ENCODE measurements around the gene TTC9. TPM values are rescaled to one million over a fixed set of nuclear protein-coding genes. Genes with fewer than 3 reads are reported as not detected.
"Not testable (repeated sequence)": the region's sequence is repeated elsewhere in the genome, so short reads cannot be mapped to it uniquely, and the experiment has no call there.

TTC9 gene
- total and polyA plus RNA-seq, 2 donors (not counting 1 experiment from before 2014, with no cell fraction given) = 1.9 to 4.3 TPM

DNA sequence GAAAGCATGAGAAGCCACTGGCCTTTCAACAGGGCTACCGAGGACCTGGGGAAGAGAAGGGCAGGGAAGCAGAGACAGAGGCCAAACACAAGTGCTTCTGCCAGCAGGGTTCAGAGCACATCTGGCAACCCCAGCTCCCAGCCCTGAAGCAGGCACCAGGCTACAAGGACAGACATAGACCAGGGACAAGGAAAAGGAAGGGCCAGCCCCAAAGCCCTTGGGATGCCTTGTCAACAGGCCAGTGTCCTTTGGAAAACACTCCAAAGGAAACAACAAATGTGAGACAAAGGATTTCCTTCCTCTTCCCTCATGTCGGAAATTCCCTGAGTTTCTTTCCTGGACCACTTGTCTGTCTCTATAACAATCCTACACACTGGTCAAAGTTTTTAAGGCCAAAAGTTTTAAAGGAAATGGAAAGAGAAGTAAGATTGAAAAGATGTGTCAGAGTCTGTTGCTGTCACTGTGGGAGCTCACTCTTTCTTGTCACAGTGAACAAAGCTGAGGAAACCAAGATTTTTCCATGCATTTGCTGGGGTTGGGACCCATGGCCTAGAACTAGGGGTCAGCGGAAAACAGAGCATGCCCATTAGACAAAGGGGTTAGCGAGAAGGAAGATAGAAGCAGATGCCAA, 59.4 kb downstream of the TTC9 start:
- no peaks in the 10 kb centered on the region for H3K36me3 ChIP-seq (ENCODE audit: control insufficient read depth, insufficient read depth, low read length)
- no peaks in the 10 kb centered on the region for H3K27me3 ChIP-seq (ENCODE audit: control insufficient read depth, insufficient read depth, low read length)
- peaks cover 2% of the 10 kb centered on the region for H3K4me1 ChIP-seq (ENCODE audit: control insufficient read depth, extremely low read depth, insufficient read depth, low read length)
- no peaks in the 10 kb centered on the region for H3K79me2 ChIP-seq (ENCODE audit: control insufficient read depth, insufficient read depth, low read length)
- H2AFZ ChIP-seq (ENCODE audit: low read length) = no peak overlapping the region
- H4K20me1 ChIP-seq (ENCODE audit: control insufficient read depth, extremely low read depth, insufficient read depth, low read length) = no peaks in the 10 kb centered on the region
- no peak overlapping the region for H3K27ac ChIP-seq (ENCODE audit: insufficient read depth, low read length)
- H3K4me2 ChIP-seq (ENCODE audit: extremely low read depth, insufficient read depth, low read length) = no peak overlapping the region
- H3K9ac ChIP-seq (ENCODE audit: insufficient read depth, low read length) = no peak overlapping the region
- H3K9me3 ChIP-seq (ENCODE audit: control insufficient read depth, insufficient read depth, low read depth, low read length) = no peaks in the 10 kb centered on the region
- no peak for DNase-seq (ENCODE audit: low read depth in 2 of 2)
- TF ChIP-seq EZH2 (IDR thresholded peaks at IDR 0.05; ENCODE audit: low read length, missing control alignments) = no peak
- TF ChIP-seq CTCF (conservative IDR thresholded peaks at IDR 0.05 in 1 of 2, IDR thresholded peaks at IDR 0.05 in 1 of 2; ENCODE audit: low read depth in 1 of 2, low read length in 2 of 2) = no peak
- H3K4me3 ChIP-seq (replicated peaks in 1 of 4; ENCODE audit: control extremely low read depth in 1 of 4, insufficient read depth in 1 of 4, low read depth in 3 of 4, low read length in 4 of 4) = no peak overlapping the region

DNA sequence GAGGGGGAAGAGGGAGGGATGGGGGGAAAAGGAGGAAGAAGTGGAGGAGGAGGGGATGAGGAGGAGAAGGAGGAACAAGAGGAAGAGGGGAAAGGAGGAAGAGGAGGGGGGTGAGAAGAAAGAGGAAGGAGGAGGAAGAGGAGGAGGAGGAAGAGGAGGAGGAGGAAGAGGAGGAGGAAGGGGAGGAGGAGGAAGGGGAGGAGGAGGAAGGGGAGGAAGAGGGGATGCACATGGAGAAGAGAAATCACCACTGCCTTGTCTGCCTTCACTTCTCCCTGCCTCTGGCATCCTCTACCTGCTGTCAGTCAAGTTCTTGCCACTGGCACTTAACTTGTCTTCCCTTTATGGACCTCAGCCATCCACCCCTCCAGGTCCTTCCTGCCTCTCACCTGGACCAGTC, 59.9 kb downstream of the TTC9 start:
- DNase-seq (ENCODE audit: low read depth in 2 of 2) = no peak
- H3K9me3 ChIP-seq (ENCODE audit: control insufficient read depth, insufficient read depth, low read depth, low read length) = no peaks in the 10 kb centered on the region
- H3K27me3 ChIP-seq (ENCODE audit: control insufficient read depth, insufficient read depth, low read length) = no peaks in the 10 kb centered on the region
- H3K36me3 ChIP-seq (ENCODE audit: control insufficient read depth, insufficient read depth, low read length) = no peaks in the 10 kb centered on the region
- H4K20me1 ChIP-seq (ENCODE audit: control insufficient read depth, extremely low read depth, insufficient read depth, low read length) = no peaks in the 10 kb centered on the region
- H3K27ac ChIP-seq (ENCODE audit: insufficient read depth, low read length) = no peak overlapping the region
- TF ChIP-seq EZH2 (IDR thresholded peaks at IDR 0.05; ENCODE audit: low read length, missing control alignments) (no peak), CTCF (conservative IDR thresholded peaks at IDR 0.05 in 1 of 2, IDR thresholded peaks at IDR 0.05 in 1 of 2; ENCODE audit: low read depth in 1 of 2, low read length in 2 of 2) (no peak)
- peaks cover 2% of the 10 kb centered on the region for H3K4me1 ChIP-seq (ENCODE audit: control insufficient read depth, extremely low read depth, insufficient read depth, low read length)
- no peak overlapping the region for H3K4me2 ChIP-seq (ENCODE audit: extremely low read depth, insufficient read depth, low read length)
- H3K79me2 ChIP-seq (ENCODE audit: control insufficient read depth, insufficient read depth, low read length) = no peaks in the 10 kb centered on the region
- no peak overlapping the region for H3K9ac ChIP-seq (ENCODE audit: insufficient read depth, low read length)
- H2AFZ ChIP-seq (ENCODE audit: low read length) = no peak overlapping the region
- H3K4me3 ChIP-seq (replicated peaks in 1 of 4; ENCODE audit: control extremely low read depth in 1 of 4, insufficient read depth in 1 of 4, low read depth in 3 of 4, low read length in 4 of 4) = no peak overlapping the region

DNA sequence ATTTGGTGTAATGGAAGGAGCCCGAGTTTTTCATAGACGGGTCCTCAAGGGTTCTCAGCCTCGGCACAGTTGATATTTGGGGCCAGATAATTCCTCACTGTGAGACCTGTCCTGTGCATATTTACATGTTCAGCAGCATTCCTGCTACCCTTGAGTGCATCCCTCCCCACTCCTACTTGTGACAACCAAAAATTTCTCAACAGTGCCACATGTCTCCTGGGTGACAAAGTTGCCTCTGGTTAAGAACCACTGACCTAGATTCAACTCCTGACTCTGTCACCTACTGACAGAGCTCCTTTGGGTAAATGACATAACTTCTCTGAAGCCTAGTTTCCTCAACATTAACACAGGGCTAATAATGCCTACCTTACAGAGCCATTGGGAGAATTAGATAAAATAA, 60.4 kb downstream of the TTC9 start:
- Histone ChIP-seq H3K4me1 (ENCODE audit: control insufficient read depth, extremely low read depth, insufficient read depth, low read length) (peaks cover 2% of the 10 kb centered on the region), H2AFZ (ENCODE audit: low read length) (no peak overlapping the region), H3K36me3 (ENCODE audit: control insufficient read depth, insufficient read depth, low read length) (no peaks in the 10 kb centered on the region), H3K9me3 (ENCODE audit: control insufficient read depth, insufficient read depth, low read depth, low read length) (no peaks in the 10 kb centered on the region), H3K79me2 (ENCODE audit: control insufficient read depth, insufficient read depth, low read length) (no peaks in the 10 kb centered on the region), H3K4me3 (replicated peaks in 1 of 4; ENCODE audit: control extremely low read depth in 1 of 4, insufficient read depth in 1 of 4, low read depth in 3 of 4, low read length in 4 of 4) (no peak overlapping the region), H3K27ac (ENCODE audit: insufficient read depth, low read length) (no peak overlapping the region), H3K9ac (ENCODE audit: insufficient read depth, low read length) (no peak overlapping the region), H4K20me1 (ENCODE audit: control insufficient read depth, extremely low read depth, insufficient read depth, low read length) (no peaks in the 10 kb centered on the region), H3K27me3 (ENCODE audit: control insufficient read depth, insufficient read depth, low read length) (no peaks in the 10 kb centered on the region), H3K4me2 (ENCODE audit: extremely low read depth, insufficient read depth, low read length) (no peak overlapping the region)
- no peak for DNase-seq (ENCODE audit: low read depth in 2 of 2)
- TF ChIP-seq CTCF (conservative IDR thresholded peaks at IDR 0.05 in 1 of 2, IDR thresholded peaks at IDR 0.05 in 1 of 2; ENCODE audit: low read depth in 1 of 2, low read length in 2 of 2) (no peak), EZH2 (IDR thresholded peaks at IDR 0.05; ENCODE audit: low read length, missing control alignments) (no peak)

DNA sequence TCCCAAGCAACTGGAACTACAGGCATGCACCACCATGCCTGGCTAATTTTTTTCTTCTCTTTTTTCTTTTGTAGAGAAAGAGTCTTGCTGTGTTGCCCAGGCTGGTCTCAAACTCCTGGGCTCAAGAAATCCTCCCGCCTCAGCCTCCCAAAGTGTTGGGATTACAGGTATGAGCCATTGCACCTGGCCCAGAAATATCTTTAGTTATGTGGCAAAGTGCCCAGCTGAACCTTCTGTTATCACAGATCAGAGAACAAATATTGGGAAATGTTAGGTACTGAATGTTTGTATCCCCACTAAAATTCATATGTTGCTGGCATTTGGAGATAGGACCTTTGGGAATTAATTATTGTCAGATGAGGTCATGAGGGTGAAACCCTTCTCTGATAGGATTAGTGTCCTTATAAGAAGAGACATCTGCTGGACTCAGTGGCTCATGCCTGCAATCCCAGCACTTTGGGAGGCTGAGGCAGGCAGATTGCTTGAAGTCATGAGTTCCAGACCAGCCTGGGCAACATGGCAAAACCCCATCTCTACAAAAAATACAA, 62.0 kb downstream of the TTC9 start:
- not testable (repeated sequence) for H2AFZ ChIP-seq (ENCODE audit: low read length); H3K36me3 ChIP-seq (ENCODE audit: control insufficient read depth, insufficient read depth, low read length); H3K4me3 ChIP-seq (replicated peaks in 1 of 4; ENCODE audit: control extremely low read depth in 1 of 4, insufficient read depth in 1 of 4, low read depth in 3 of 4, low read length in 4 of 4); H3K27me3 ChIP-seq (ENCODE audit: control insufficient read depth, insufficient read depth, low read length); H3K79me2 ChIP-seq (ENCODE audit: control insufficient read depth, insufficient read depth, low read length); H3K27ac ChIP-seq (ENCODE audit: insufficient read depth, low read length); DNase-seq (ENCODE audit: low read depth in 2 of 2); H4K20me1 ChIP-seq (ENCODE audit: control insufficient read depth, extremely low read depth, insufficient read depth, low read length); H3K9me3 ChIP-seq (ENCODE audit: control insufficient read depth, insufficient read depth, low read depth, low read length); H3K4me2 ChIP-seq (ENCODE audit: extremely low read depth, insufficient read depth, low read length); H3K4me1 ChIP-seq (ENCODE audit: control insufficient read depth, extremely low read depth, insufficient read depth, low read length); H3K9ac ChIP-seq (ENCODE audit: insufficient read depth, low read length)

Measured in fibroblast of lung (primary cell).